MCF 10A (cell line): ENCODE measurements around the gene MAGEA2. TPM values are rescaled to one million over a fixed set of nuclear protein-coding genes. Genes with fewer than 3 reads are reported as not detected.
"Not testable (repeated sequence)": the region's sequence is repeated elsewhere in the genome, so short reads cannot be mapped to it uniquely, and the experiment has no call there.

Source experiments
- Bru-seq: library from RNA; stranded (reverse); fragments of 400-500 nt; gene quantifications from one replicate; lab custom pipeline; 2021; lab: Mats Ljungman, UMichigan
- BruChase-seq, 2 experiments: library from RNA; stranded (reverse); fragments of 400-500 nt; gene quantifications; one replicate each; lab custom pipeline; 2021; lab: Mats Ljungman, UMichigan
- BruUV-seq: library from RNA; stranded (reverse); fragments of 400-500 nt; replicated peaks from 2 replicates; lab custom pipeline; 2021; lab: Mats Ljungman, UMichigan
- CTCF ChIA-PET: fragments of 300-600 bp; sonication (Branson Sonifier 250); formaldehyde crosslinking; extraction: SDS; loops from one replicate; lab custom pipeline; 2021; ENCODE audit warnings: antibody characterized with exemption, inconsistent platforms; lab: Yijun Ruan, JAX
- POLR2A ChIA-PET: fragments of 300-600, 350-650 bp; sonication (Branson Sonifier 250); formaldehyde crosslinking; extraction: SDS; loops from one replicate; lab custom pipeline; 2020; ENCODE audit warnings: antibody characterized with exemption, inconsistent platforms; lab: Yijun Ruan, JAX
- DNase-seq: peaks from one replicate; pipeline ENCODE4 v3.0.0-alpha.2; 2018; ENCODE audit not compliant: unreplicated experiment
- H3K27ac Mint-ChIP-seq: one replicate; pipeline ENCODE4 v1.8.0; 2022; ENCODE audit warnings: mild to moderate bottlenecking, low read depth, mixed read lengths; ENCODE audit not compliant: unreplicated experiment
- H3K27me3 Mint-ChIP-seq: one replicate; pipeline ENCODE4 v1.8.0; 2022; ENCODE audit warnings: mixed read lengths; ENCODE audit not compliant: insufficient read depth, unreplicated experiment
- H3K36me3 Mint-ChIP-seq: one replicate; pipeline ENCODE4 v1.8.0; 2022; ENCODE audit warnings: mild to moderate bottlenecking, moderate library complexity, mixed read lengths; ENCODE audit not compliant: insufficient read depth, unreplicated experiment
- H3K4me1 Mint-ChIP-seq: one replicate; pipeline ENCODE4 v1.8.0; 2022; ENCODE audit warnings: mixed read lengths; ENCODE audit not compliant: insufficient read depth, unreplicated experiment
- H3K4me3 Mint-ChIP-seq: one replicate; pipeline ENCODE4 v1.8.0; 2022; ENCODE audit warnings: mild to moderate bottlenecking, moderate library complexity, mixed read lengths; ENCODE audit not compliant: unreplicated experiment
- H3K9me3 Mint-ChIP-seq: one replicate; pipeline ENCODE4 v1.8.0; 2022; ENCODE audit warnings: mixed read lengths; ENCODE audit not compliant: unreplicated experiment
- CTCF ChIP-seq: fragments of 200-600 bp; IDR thresholded peaks from one replicate; pipeline ENCODE4 v1.8.0; 2022; ENCODE audit warnings: antibody characterized with exemption, mild to moderate bottlenecking; ENCODE audit not compliant: unreplicated experiment
- intact Hi-C: fragments of 100-400 bp; cut with micrococcal nuclease; formaldehyde crosslinking; loops from 2 replicates; pipeline ENCODE4 v1.14.1; 2022
- long read RNA-seq: library from polyadenylated mRNA; stranded (forward); transcript quantifications from one replicate; pipeline ENCODE4 v2.0.0, GENCODE V29; 2022
- total RNA-seq: library from RNA; stranded (reverse); gene quantifications from 2 replicates; pipeline ENCODE4 v1.2.3, GENCODE V29; 2022

Gene MAGEA2
- total RNA-seq: not detected in 2 replicates
- not detected for Bru-seq, nascent RNA
- BruChase-seq, experiment 1, labeled RNA remaining after a 6-hour chase: not detected
- BruChase-seq, experiment 2, labeled RNA remaining after a 2-hour chase: not detected
- long read RNA-seq: 0 reads

- H3K4me3 Mint-ChIP-seq, intact Hi-C loops, DNase-seq, POLR2A ChIA-PET, H3K27me3 Mint-ChIP-seq, CTCF ChIA-PET, H3K36me3 Mint-ChIP-seq, H3K9me3 Mint-ChIP-seq, BruUV-seq, H3K4me1 Mint-ChIP-seq, H3K27ac Mint-ChIP-seq: not testable (repeated sequence)
These were observed at the start of gene MAGEA2 for GRCh38 chrX:152753686-152754650. Gene MAGEA2, minus strand, starts transcription at chrX:152753842. Its CDS starts 2,479 bp downstream, at chrX:152751363.

- H3K36me3 Mint-ChIP-seq: no peaks in the 10 kb centered on the region
- CTCF ChIA-PET: interaction anchor here (0.6 to 1.0 kb wide), 2 partner anchors 15 to 1008 kb away, joined by 3 to 4 read pairs; no protein-coding TSS in a partner anchor
- H3K4me3 Mint-ChIP-seq: no peak overlapping the region
- H3K27me3 Mint-ChIP-seq: no peaks in the 10 kb centered on the region
- no TSS peak for BruUV-seq
- peaks cover 6% of the 10 kb centered on the region for H3K4me1 Mint-ChIP-seq
- no peaks in the 10 kb centered on the region for H3K9me3 Mint-ChIP-seq
- no peak for DNase-seq
- no peak for TF ChIP-seq CTCF
- no peak overlapping the region for H3K27ac Mint-ChIP-seq
- POLR2A ChIA-PET: interaction anchor here (0.6 kb wide), 1 partner anchor 522 kb away, joined by 3 read pairs; no protein-coding TSS in a partner anchor
- intact Hi-C loops: no loop called here
These were observed 45.3 kb upstream of the MAGEA2 start for GRCh38 chrX:152798945-152799344.

GRCh38 chrX:152787062-152787461 is 33.4 kb upstream of the MAGEA2 start:
- DNase-seq, BruUV-seq, H3K27ac Mint-ChIP-seq, H3K9me3 Mint-ChIP-seq, H3K4me1 Mint-ChIP-seq, H3K4me3 Mint-ChIP-seq, H3K27me3 Mint-ChIP-seq, intact Hi-C loops, CTCF ChIA-PET, H3K36me3 Mint-ChIP-seq, POLR2A ChIA-PET: not testable (repeated sequence)

GRCh38 chrX:152769549-152770289 is 16.1 kb upstream of the MAGEA2 start, which contains the start of gene MAGEA6:
Gene MAGEA6, minus strand, starts transcription at chrX:152769689. Its CDS starts 2,039 bp downstream, at chrX:152767650.
- H3K4me3 Mint-ChIP-seq, H3K27ac Mint-ChIP-seq, H3K36me3 Mint-ChIP-seq, H3K9me3 Mint-ChIP-seq, intact Hi-C loops, H3K4me1 Mint-ChIP-seq, DNase-seq, BruUV-seq, H3K27me3 Mint-ChIP-seq, CTCF ChIA-PET, POLR2A ChIA-PET: not testable (repeated sequence)

GRCh38 chrX:152766562-152766961 is 12.9 kb upstream of the MAGEA2 start:
- H3K27me3 Mint-ChIP-seq, H3K4me3 Mint-ChIP-seq, intact Hi-C loops, H3K4me1 Mint-ChIP-seq, H3K36me3 Mint-ChIP-seq, DNase-seq, POLR2A ChIA-PET, BruUV-seq, H3K27ac Mint-ChIP-seq, H3K9me3 Mint-ChIP-seq, CTCF ChIA-PET: not testable (repeated sequence)

- H3K27me3 Mint-ChIP-seq, intact Hi-C loops, DNase-seq, H3K4me1 Mint-ChIP-seq, POLR2A ChIA-PET, H3K4me3 Mint-ChIP-seq, BruUV-seq, H3K9me3 Mint-ChIP-seq, H3K27ac Mint-ChIP-seq, CTCF ChIA-PET, H3K36me3 Mint-ChIP-seq: not testable (repeated sequence)
These were observed 7.9 kb upstream of the MAGEA2 start for GRCh38 chrX:152761582-152761981.

- H3K4me3 Mint-ChIP-seq, H3K4me1 Mint-ChIP-seq, BruUV-seq, DNase-seq, POLR2A ChIA-PET, H3K27ac Mint-ChIP-seq, H3K36me3 Mint-ChIP-seq, intact Hi-C loops, H3K9me3 Mint-ChIP-seq, CTCF ChIA-PET, H3K27me3 Mint-ChIP-seq: not testable (repeated sequence)
These were observed 5.9 kb upstream of the MAGEA2 start for GRCh38 chrX:152759544-152759943.

- POLR2A ChIA-PET, BruUV-seq, H3K27me3 Mint-ChIP-seq, H3K9me3 Mint-ChIP-seq, DNase-seq, H3K4me1 Mint-ChIP-seq, H3K27ac Mint-ChIP-seq, intact Hi-C loops, H3K4me3 Mint-ChIP-seq, CTCF ChIA-PET, H3K36me3 Mint-ChIP-seq: not testable (repeated sequence)
These were observed 5.3 kb upstream of the MAGEA2 start, which contains the start of gene CSAG3 for GRCh38 chrX:152758918-152759317. Gene CSAG3, plus strand, starts transcription at chrX:152759218.
